Skeletal muscle tissue (tissue), 4 donors: ENCODE results near the gene CRADD. TPM values are rescaled to one million over a fixed set of nuclear protein-coding genes. Genes with fewer than 3 reads are reported as not detected.
"Not testable (repeated sequence)": the region's sequence is repeated elsewhere in the genome, so short reads cannot be mapped to it uniquely, and the experiment has no call there.

Experiments
- H3K27ac ChIP-seq: one replicate; pipeline ENCODE4 v1.7.0; 2013; ENCODE audit warnings: mild to moderate bottlenecking, low read depth, low read length, inconsistent platforms
- H3K27me3 ChIP-seq, 3 donors: one replicate each; pipeline ENCODE4 v1.7.0; 2013; ENCODE audit warnings: low read length in 3 of 3; ENCODE audit not compliant: control insufficient read depth in 3 of 3, insufficient read depth in 3 of 3
- H3K36me3 ChIP-seq, 3 donors: one replicate each; pipeline ENCODE4 v1.7.0; 2013; ENCODE audit warnings: low read length in 3 of 3; ENCODE audit not compliant: control insufficient read depth in 3 of 3, insufficient read depth in 3 of 3
- H3K4me1 ChIP-seq, 3 donors: one replicate each; pipeline ENCODE4 v1.7.0; 2013; ENCODE audit warnings: low read length in 3 of 3, mild to moderate bottlenecking in 3 of 3; ENCODE audit not compliant: control insufficient read depth in 3 of 3, insufficient read depth in 3 of 3
- H3K4me3 ChIP-seq, 3 donors: one replicate each; pipeline ENCODE4 v1.7.0; 2013; ENCODE audit warnings: low read length in 3 of 3
- H3K9ac ChIP-seq, 3 donors: one replicate each; pipeline ENCODE4 v1.7.0; 2013; ENCODE audit warnings: low read length in 3 of 3, mild to moderate bottlenecking in 3 of 3, moderate library complexity in 2 of 3, low read depth in 1 of 3
- H3K9me3 ChIP-seq, 3 donors: one replicate each; pipeline ENCODE4 v1.7.0; 2013; ENCODE audit warnings: low read length in 3 of 3; ENCODE audit not compliant: control insufficient read depth in 3 of 3
- total RNA-seq: library from RNA; depleted of rRNA; stranded (reverse); fragments of >200 nt; gene quantifications from one replicate; pipeline ENCODE4 v1.2.3, GENCODE V29; 2014
- donor health status: Osteomylitis.

The CRADD gene
- total RNA-seq, 1 donor from 2014 or later: 18.3 TPM

DNA sequence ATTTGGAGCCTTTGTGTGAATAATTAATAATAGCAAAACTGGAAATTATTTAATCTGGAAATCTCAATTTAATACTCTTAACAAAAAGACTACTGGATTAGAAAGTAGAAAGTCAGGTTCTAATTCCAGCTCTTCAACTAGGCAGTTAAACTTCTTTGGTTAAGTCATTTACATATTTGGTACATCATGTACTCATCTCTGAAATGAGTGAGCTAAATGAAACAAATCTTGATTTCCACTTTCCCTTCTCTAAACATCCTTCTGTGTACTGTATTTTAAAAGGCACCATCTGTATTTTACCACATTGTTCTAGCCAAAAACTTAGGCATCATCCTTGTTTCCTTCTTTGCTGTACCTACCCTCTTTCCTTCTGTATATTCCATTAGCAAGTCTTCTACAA, 26.9 kb downstream of the CRADD start:
- Histone ChIP-seq H3K27me3 (no peaks in the 10 kb centered on the region), H3K9me3 (no peaks in the 10 kb centered on the region), H3K36me3 (no peaks in the 10 kb centered on the region), H3K4me1 (peaks cover 9 to 17% (median 10%) of the 10 kb centered on the region in 3 donors), H3K27ac (no peak overlapping the region), H3K4me3 (no peak overlapping the region), H3K9ac (no peak overlapping the region)

- Histone ChIP-seq H3K27ac (no peak overlapping the region), H3K36me3 (no peaks in the 10 kb centered on the region), H3K4me1 (peaks cover 9 to 17% (median 10%) of the 10 kb centered on the region in 3 donors)
Observed at GRCh38 chr12:93704625-93705024, 27.4 kb downstream of the CRADD start.

DNA sequence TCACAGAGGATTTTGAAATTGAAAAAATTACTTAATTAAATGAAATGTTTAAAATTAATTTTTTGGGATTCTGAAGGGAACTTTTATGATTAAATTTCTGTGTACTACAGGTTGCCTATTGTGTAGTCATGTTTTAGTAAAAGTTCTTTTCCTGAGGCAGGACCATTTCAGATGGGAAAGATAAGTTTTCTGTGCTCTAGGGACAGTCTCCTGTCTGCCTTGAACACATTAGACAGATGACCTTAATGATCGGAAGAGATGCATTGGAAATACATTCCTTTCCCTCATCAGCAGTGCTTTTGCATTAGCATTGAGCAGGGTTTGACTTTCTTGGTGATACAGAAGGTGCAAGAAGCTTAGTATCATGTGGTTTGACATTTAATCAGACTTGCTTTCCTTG, 28.1 kb downstream of the CRADD start:
- H3K27ac ChIP-seq: no peak overlapping the region
- H3K27me3 ChIP-seq: no peaks in the 10 kb centered on the region
- peaks cover 9 to 17% (median 10%) of the 10 kb centered on the region in 3 donors for H3K4me1 ChIP-seq
- H3K9me3 ChIP-seq: peaks cover 0 to 10% (median 4%) of the 10 kb centered on the region in 3 donors
- no peak overlapping the region for H3K9ac ChIP-seq
- H3K36me3 ChIP-seq: no peaks in the 10 kb centered on the region
- H3K4me3 ChIP-seq: no peak overlapping the region

More at GRCh38 chr12:93704625-93705024, 27.4 kb downstream of the CRADD start:
- Histone ChIP-seq H3K9ac (no peak overlapping the region), H3K27me3 (no peaks in the 10 kb centered on the region), H3K9me3 (peaks cover 0 to 4% (median 4%) of the 10 kb centered on the region in 3 donors), H3K4me3 (no peak overlapping the region)

DNA sequence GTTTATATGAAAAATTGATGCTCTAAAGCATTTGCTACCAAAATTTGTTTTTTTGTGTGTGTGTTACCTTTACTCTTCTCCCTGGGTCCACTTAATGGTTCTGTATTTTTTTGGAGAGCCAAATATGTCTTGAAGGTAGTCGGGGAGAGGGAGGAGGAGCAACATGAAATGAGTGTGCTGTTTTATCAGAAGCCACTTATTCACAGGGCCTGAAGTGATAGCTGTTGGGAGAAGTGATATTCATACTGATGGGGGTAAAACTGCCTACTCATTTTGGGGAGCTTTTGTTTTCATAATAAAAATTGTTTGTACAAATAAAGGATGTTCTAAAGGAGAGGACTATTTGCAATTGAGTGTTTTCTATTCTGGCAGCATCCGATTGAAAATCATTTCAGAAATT, 29.2 kb downstream of the CRADD start:
- no peak overlapping the region for H3K27ac ChIP-seq
- H3K4me1 ChIP-seq: peaks cover 9 to 17% (median 10%) of the 10 kb centered on the region in 3 donors
- no peak overlapping the region for H3K9ac ChIP-seq

DNA sequence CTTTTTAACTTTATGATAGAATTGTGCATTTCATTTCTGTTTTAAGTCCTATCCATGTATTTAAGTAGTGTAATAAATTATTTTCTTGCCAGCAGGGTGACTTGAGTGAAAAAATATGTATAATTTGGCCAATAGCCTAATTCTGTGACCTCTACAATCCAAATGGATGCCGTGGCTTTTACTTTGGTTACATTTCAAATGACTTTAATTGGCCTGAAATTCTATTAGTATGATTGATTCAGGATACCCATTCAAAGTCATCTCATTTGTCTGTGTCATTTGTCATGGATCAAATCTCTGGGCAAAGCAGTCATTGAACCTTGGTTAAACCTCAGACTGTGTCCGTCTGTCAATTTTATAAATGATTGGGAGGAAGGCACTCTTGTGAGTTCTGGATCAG, 29.6 kb downstream of the CRADD start:
- no peak overlapping the region for H3K9ac ChIP-seq

More for the DNA sequence above, 29.2 kb downstream of the CRADD start:
- Histone ChIP-seq H3K27me3 (no peaks in the 10 kb centered on the region), H3K9me3 (peaks cover 0 to 10% (median 4%) of the 10 kb centered on the region in 3 donors), H3K36me3 (no peaks in the 10 kb centered on the region), H3K4me3 (no peak overlapping the region)

DNA sequence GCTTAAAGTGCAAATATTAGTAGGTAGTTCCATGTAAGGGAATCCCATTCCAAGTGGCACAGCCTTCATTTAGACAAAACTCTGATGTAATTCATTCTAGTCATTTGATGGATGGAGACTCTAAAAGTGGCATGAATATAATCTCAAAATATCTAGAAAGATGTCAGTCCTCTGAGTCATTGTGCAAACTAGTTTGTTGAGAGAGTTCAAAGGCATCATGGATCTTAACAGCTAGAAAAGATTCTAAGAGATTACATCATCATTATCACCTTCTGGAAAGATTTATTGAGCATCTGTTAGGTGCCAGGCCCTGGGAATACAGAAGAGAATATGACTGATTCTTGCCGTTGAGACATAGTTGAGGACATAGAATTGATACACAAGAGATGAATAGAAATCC, 30.7 kb downstream of the CRADD start:
- H3K9me3 ChIP-seq: peaks cover 0 to 10% (median 4%) of the 10 kb centered on the region in 3 donors
- peaks cover 6 to 14% (median 6%) of the 10 kb centered on the region in 3 donors for H3K4me1 ChIP-seq
- no peaks in the 10 kb centered on the region for H3K27me3 ChIP-seq
- no peak overlapping the region for H3K27ac ChIP-seq
- H3K36me3 ChIP-seq: no peaks in the 10 kb centered on the region
- H3K4me3 ChIP-seq: no peak overlapping the region
- H3K9ac ChIP-seq: no peak overlapping the region

More for the DNA sequence above, 29.6 kb downstream of the CRADD start:
- no peak overlapping the region for H3K27ac ChIP-seq
- H3K36me3 ChIP-seq: no peaks in the 10 kb centered on the region
- H3K27me3 ChIP-seq: no peaks in the 10 kb centered on the region
- no peak overlapping the region for H3K4me3 ChIP-seq
- H3K4me1 ChIP-seq: peaks cover 9 to 17% (median 10%) of the 10 kb centered on the region in 3 donors
- H3K9me3 ChIP-seq: peaks cover 0 to 10% (median 4%) of the 10 kb centered on the region in 3 donors

- Histone ChIP-seq H3K4me3 (no peak overlapping the region), H3K36me3 (no peaks in the 10 kb centered on the region), H3K9ac (no peak overlapping the region), H3K9me3 (peaks cover 0 to 10% (median 4%) of the 10 kb centered on the region in 3 donors), H3K4me1 (peaks cover 8 to 14% (median 11%) of the 10 kb centered on the region in 3 donors), H3K27ac (no peak overlapping the region), H3K27me3 (no peaks in the 10 kb centered on the region)
Observed at GRCh38 chr12:93708952-93709351, 31.8 kb downstream of the CRADD start.

GRCh38 chr12:93709386-93709785, 32.2 kb downstream of the CRADD start:
- no peak overlapping the region for H3K4me3 ChIP-seq
- peaks cover 0 to 10% (median 4%) of the 10 kb centered on the region in 3 donors for H3K9me3 ChIP-seq
- no peak overlapping the region for H3K27ac ChIP-seq
- H3K9ac ChIP-seq: no peak overlapping the region
- no peaks in the 10 kb centered on the region for H3K36me3 ChIP-seq
- H3K4me1 ChIP-seq: peaks cover 11 to 15% (median 13%) of the 10 kb centered on the region in 3 donors
- no peaks in the 10 kb centered on the region for H3K27me3 ChIP-seq

DNA sequence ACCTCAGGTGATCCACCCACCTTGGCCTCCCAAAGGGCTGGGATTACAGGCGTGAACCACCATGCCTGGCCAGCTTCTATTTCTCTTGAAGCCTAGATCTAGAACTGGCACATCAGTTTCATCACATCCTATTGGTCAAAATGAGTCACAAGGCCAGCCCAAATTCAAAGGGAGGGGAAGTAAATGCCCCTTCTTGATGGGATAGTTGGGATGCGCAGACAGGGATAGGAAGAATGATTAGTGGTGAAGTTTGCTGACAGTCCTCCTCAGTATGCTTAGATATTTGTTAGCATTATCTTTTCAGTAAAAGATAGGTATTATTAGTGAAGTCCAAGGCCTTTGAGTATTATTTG, 33.4 kb downstream of the CRADD start:
- Histone ChIP-seq H3K4me3 (no peak overlapping the region), H3K27me3 (no peaks in the 10 kb centered on the region), H3K9me3 (peaks cover 0 to 10% (median 4%) of the 10 kb centered on the region in 3 donors), H3K36me3 (no peaks in the 10 kb centered on the region), H3K4me1 (peaks cover 9 to 23% (median 11%) of the 10 kb centered on the region in 3 donors), H3K9ac (no peak overlapping the region), H3K27ac (no peak overlapping the region)

GRCh38 chr12:93711502-93711901, 34.3 kb downstream of the CRADD start:
- H3K4me1 ChIP-seq: peaks cover 9 to 23% (median 11%) of the 10 kb centered on the region in 3 donors
- H3K4me3 ChIP-seq, H3K36me3 ChIP-seq, H3K9me3 ChIP-seq, H3K27ac ChIP-seq, H3K27me3 ChIP-seq, H3K9ac ChIP-seq: not testable (repeated sequence)
